ENCODE data around the gene CYP1B1.
"Not testable (repeated sequence)": the region's sequence is repeated elsewhere in the genome, so short reads cannot be mapped to it uniquely, and the experiment has no call there.

Gene CYP1B1

DNA sequence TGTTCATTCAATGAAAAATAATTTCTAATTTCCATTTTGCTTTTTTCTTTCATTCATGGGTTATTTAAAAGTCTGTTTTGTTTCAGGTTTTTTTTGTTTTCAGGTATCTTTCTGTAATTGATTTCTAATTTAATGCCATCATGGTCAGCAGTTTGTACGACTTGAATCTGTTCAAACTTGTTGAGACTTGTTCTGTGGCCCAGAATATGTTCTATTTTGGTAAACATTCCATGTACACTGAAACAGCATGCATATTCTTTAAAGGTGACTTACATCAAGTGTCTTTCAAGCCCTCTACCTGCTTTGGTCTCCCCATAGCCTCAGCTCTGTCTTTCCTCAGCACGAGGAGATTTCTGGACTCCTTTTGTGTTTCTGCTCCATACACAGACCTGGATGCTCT is 49.1 kb downstream of the CYP1B1 start:
- H3K4me3 ChIP-seq (ENCODE audit: low read depth, low read length) = no peak overlapping the region
- TF ChIP-seq, protein P1, sequence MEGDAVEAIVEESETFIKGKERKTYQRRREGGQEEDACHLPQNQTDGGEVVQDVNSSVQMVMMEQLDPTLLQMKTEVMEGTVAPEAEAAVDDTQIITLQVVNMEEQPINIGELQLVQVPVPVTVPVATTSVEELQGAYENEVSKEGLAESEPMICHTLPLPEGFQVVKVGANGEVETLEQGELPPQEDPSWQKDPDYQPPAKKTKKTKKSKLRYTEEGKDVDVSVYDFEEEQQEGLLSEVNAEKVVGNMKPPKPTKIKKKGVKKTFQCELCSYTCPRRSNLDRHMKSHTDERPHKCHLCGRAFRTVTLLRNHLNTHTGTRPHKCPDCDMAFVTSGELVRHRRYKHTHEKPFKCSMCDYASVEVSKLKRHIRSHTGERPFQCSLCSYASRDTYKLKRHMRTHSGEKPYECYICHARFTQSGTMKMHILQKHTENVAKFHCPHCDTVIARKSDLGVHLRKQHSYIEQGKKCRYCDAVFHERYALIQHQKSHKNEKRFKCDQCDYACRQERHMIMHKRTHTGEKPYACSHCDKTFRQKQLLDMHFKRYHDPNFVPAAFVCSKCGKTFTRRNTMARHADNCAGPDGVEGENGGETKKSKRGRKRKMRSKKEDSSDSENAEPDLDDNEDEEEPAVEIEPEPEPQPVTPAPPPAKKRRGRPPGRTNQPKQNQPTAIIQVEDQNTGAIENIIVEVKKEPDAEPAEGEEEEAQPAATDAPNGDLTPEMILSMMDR (IDR thresholded peaks at IDR 0.05; ENCODE audit: low read depth, low read length) = no peak

DNA sequence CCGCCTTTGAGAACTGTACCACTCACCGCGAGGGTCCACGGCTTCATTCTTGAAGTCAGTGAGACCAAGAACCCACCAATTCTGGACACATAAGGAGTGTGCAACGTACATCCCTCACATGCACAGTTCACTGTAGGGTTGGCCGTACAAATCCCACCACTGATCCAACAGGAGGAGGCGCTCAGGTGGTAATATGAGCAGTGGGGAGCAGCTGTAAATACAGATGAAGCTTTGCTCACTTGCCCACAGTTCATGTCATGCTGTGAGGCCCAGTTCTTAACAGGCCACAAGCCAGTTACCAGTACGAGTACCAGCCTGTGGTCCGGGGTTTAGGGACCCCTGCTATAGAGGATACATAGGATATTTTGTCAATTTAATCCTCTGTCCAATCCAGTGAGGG is 54.4 kb downstream of the CYP1B1 start:
- H3K4me3 ChIP-seq (ENCODE audit: low read depth, low read length) = no peak overlapping the region
- TF ChIP-seq, protein P1 (IDR thresholded peaks at IDR 0.05; ENCODE audit: low read depth, low read length) = no peak

DNA sequence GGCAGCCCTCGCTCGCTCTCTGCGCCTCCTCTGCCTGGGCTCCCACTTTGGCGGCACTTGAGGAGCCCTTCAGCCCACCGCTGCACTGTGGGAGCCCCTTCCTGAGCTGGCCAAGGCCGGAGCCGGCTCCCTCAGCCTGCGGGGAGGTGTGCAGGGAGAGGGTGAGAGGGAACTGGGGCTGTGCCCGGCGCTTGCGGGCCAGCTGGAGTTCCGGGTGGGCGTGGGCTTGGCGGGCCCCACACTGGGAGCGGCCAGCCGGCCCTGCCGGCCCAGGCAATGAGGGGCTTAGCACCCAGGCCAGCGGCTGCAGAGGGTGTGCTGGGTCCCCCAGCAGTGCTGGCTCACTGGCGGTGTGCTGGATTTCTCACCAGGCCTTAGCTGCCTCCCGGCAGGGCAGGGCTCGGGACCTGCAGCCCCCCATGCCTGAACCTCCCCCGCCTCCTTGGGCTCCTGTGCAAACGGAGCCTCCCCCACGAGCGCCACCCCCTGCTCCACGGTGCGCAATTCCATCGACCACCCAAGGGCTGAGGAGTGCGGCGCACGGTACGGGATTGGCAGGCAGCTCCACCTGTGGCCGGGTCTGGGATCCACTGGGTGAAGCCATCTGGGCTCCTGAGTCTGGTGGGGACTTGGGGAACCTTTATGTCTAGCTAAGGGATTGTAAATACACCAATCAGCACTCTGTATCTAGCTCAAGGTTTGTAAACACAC is 55.4 kb downstream of the CYP1B1 start:
- H3K4me3 ChIP-seq (ENCODE audit: low read depth, low read length) = not testable (repeated sequence)

DNA sequence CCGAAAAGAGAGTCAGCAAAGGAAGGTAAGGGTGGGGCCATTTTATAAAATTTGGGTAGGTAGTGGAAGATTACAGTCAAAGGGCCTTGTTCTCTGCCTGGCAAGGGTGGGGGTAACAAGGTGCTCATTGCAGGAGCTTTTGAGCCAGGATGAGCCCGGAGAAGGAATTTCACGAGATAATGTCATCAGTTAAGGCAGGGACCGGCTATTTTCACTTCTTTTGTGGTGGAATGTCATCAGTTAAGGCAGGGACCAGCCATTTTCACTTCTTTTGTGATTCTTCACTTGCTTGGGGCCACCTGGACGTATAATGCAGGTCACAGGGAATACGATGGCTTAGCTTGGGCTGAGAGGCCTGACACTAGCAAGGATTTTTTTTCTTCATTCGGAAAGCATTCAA is 58.1 kb downstream of the CYP1B1 start:
- TF ChIP-seq, protein P1 (IDR thresholded peaks at IDR 0.05; ENCODE audit: low read depth, low read length) = no peak
- H3K4me3 ChIP-seq (ENCODE audit: low read depth, low read length) = no peak overlapping the region

All from WI38 (cell line).